ENCODE results near the gene BCL2L13.
"Not testable (repeated sequence)": the region's sequence is repeated elsewhere in the genome, so short reads cannot be mapped to it uniquely, and the experiment has no call there.

BCL2L13 gene

GRCh38 chr22:17637490-17638181 lies 921 bp upstream of the BCL2L13 start:
- H3K9ac ChIP-seq (ENCODE audit: low read length), result peak overlapping the region; percentile 99

GRCh38 chr22:17638182-17638431 lies 450 bp upstream of the BCL2L13 start:
- no peaks in the 10 kb centered on the region for H3K4me1 ChIP-seq (ENCODE audit: control insufficient read depth, low read depth, low read length)
- H2BK120ac ChIP-seq (ENCODE audit: low read depth, low read length), result no peak overlapping the region
- peak overlapping the region; percentile 100 for H3K4me2 ChIP-seq (ENCODE audit: low read length)
- peaks cover 7% of the 10 kb centered on the region for H3K79me2 ChIP-seq (ENCODE audit: control insufficient read depth, insufficient read depth, low read length)
- no peak overlapping the region for H2BK15ac ChIP-seq (replicated peaks; ENCODE audit: low read depth)
- H2AK5ac ChIP-seq (ENCODE audit: low read length), result peak overlapping the region; percentile 64
- H3K23ac ChIP-seq (ENCODE audit: low read length), result peak overlapping the region; percentile 82
- WGBS (ENCODE audit: extremely low coverage, insufficient coverage, low lambda C conversion rate), result no CpG with 5 or more reads among the region's 10 CpGs
- H3K56ac ChIP-seq (ENCODE audit: low read length), result peak overlapping the region; percentile 99
- no peak for DNase-seq
- H3K36me3 ChIP-seq (ENCODE audit: control insufficient read depth, insufficient read depth, low read length), result no peaks in the 10 kb centered on the region
- peak overlapping the region; percentile 7 for H3K18ac ChIP-seq (ENCODE audit: low read length)
- no peak overlapping the region for H3K4ac ChIP-seq (ENCODE audit: low read depth, low read length)
- H3K9ac ChIP-seq (ENCODE audit: low read length), result peak overlapping the region; percentile 99
- H3K4me3 ChIP-seq (ENCODE audit: low read length), result peak overlapping the region; percentile 92
- H4K5ac ChIP-seq (ENCODE audit: low read length), result no peak overlapping the region
- peak overlapping the region; percentile 94 for H2BK5ac ChIP-seq (ENCODE audit: low read length)
- no peaks in the 10 kb centered on the region for H3K27me3 ChIP-seq (ENCODE audit: insufficient read depth, low read length, poor library complexity)
- peaks cover 1% of the 10 kb centered on the region for H3K79me1 ChIP-seq (ENCODE audit: low read length)
- no peak overlapping the region for H4K8ac ChIP-seq (ENCODE audit: low read depth, low read length)
- H3K27ac ChIP-seq (ENCODE audit: low read depth, low read length), result peak overlapping the region; percentile 84

More at GRCh38 chr22:17637490-17638181, 921 bp upstream of the BCL2L13 start:
- peak overlapping the region; percentile 92 for H3K4me3 ChIP-seq (ENCODE audit: low read length)
- H3K4ac ChIP-seq (ENCODE audit: low read depth, low read length), result no peak overlapping the region
- DNase-seq, result no peak
- H4K8ac ChIP-seq (ENCODE audit: low read depth, low read length), result no peak overlapping the region
- no peak overlapping the region for H2AK5ac ChIP-seq (ENCODE audit: low read length)
- peaks cover 7% of the 10 kb centered on the region for H3K79me2 ChIP-seq (ENCODE audit: control insufficient read depth, insufficient read depth, low read length)
- WGBS (ENCODE audit: extremely low coverage, insufficient coverage, low lambda C conversion rate), result no CpG with 5 or more reads among the region's 10 CpGs
- H3K79me1 ChIP-seq (ENCODE audit: low read length), result peaks cover 1% of the 10 kb centered on the region
- H3K27ac ChIP-seq (ENCODE audit: low read depth, low read length), result peak overlapping the region; percentile 84
- peak overlapping the region; percentile 99 for H3K56ac ChIP-seq (ENCODE audit: low read length)
- H2BK5ac ChIP-seq (ENCODE audit: low read length), result no peak overlapping the region
- H3K18ac ChIP-seq (ENCODE audit: low read length), result no peak overlapping the region
- H3K23ac ChIP-seq (ENCODE audit: low read length), result no peak overlapping the region
- no peak overlapping the region for H2BK120ac ChIP-seq (ENCODE audit: low read depth, low read length)
- no peaks in the 10 kb centered on the region for H3K4me1 ChIP-seq (ENCODE audit: control insufficient read depth, low read depth, low read length)
- H4K5ac ChIP-seq (ENCODE audit: low read length), result no peak overlapping the region
- no peaks in the 10 kb centered on the region for H3K36me3 ChIP-seq (ENCODE audit: control insufficient read depth, insufficient read depth, low read length)
- no peaks in the 10 kb centered on the region for H3K27me3 ChIP-seq (ENCODE audit: insufficient read depth, low read length, poor library complexity)
- H2BK15ac ChIP-seq (replicated peaks; ENCODE audit: low read depth), result no peak overlapping the region
- peak overlapping the region; percentile 100 for H3K4me2 ChIP-seq (ENCODE audit: low read length)

- no peak overlapping the region for H2BK120ac ChIP-seq (ENCODE audit: low read depth, low read length)
- H3K79me1 ChIP-seq (ENCODE audit: low read length), result peaks cover 1% of the 10 kb centered on the region
- H3K18ac ChIP-seq (ENCODE audit: low read length), result peak overlapping the region; percentile 78
- H3K23ac ChIP-seq (ENCODE audit: low read length), result no peak overlapping the region
- H3K4me3 ChIP-seq (ENCODE audit: low read length), result peak overlapping the region; percentile 56
- peak overlapping the region; percentile 73 for H3K4me2 ChIP-seq (ENCODE audit: low read length)
- H3K4me1 ChIP-seq (ENCODE audit: control insufficient read depth, low read depth, low read length), result no peaks in the 10 kb centered on the region
- no CpG with 5 or more reads among the region's 8 CpGs for WGBS (ENCODE audit: extremely low coverage, insufficient coverage, low lambda C conversion rate)
- no peak overlapping the region for H2BK15ac ChIP-seq (replicated peaks; ENCODE audit: low read depth)
- peak; percentile 48 for DNase-seq
- H2AK5ac ChIP-seq (ENCODE audit: low read length), result no peak overlapping the region
- H2BK5ac ChIP-seq (ENCODE audit: low read length), result no peak overlapping the region
- no peak overlapping the region for H3K27ac ChIP-seq (ENCODE audit: low read depth, low read length)
- peak overlapping the region; percentile 93 for H3K9ac ChIP-seq (ENCODE audit: low read length)
- H4K8ac ChIP-seq (ENCODE audit: low read depth, low read length), result no peak overlapping the region
- no peaks in the 10 kb centered on the region for H3K27me3 ChIP-seq (ENCODE audit: insufficient read depth, low read length, poor library complexity)
- H3K79me2 ChIP-seq (ENCODE audit: control insufficient read depth, insufficient read depth, low read length), result peaks cover 7% of the 10 kb centered on the region
- peak overlapping the region; percentile 91 for H3K56ac ChIP-seq (ENCODE audit: low read length)
- no peaks in the 10 kb centered on the region for H3K36me3 ChIP-seq (ENCODE audit: control insufficient read depth, insufficient read depth, low read length)
- H3K4ac ChIP-seq (ENCODE audit: low read depth, low read length), result no peak overlapping the region
- H4K5ac ChIP-seq (ENCODE audit: low read length), result no peak overlapping the region
These were observed 737 bp downstream of the BCL2L13 start for GRCh38 chr22:17639247-17639741.

- no peak overlapping the region for H4K8ac ChIP-seq (ENCODE audit: low read depth, low read length)
- H2AK5ac ChIP-seq (ENCODE audit: low read length), result no peak overlapping the region
- DNase-seq, result no peak
- H2BK5ac ChIP-seq (ENCODE audit: low read length), result no peak overlapping the region
- no peaks in the 10 kb centered on the region for H3K36me3 ChIP-seq (ENCODE audit: control insufficient read depth, insufficient read depth, low read length)
- no peak overlapping the region for H4K5ac ChIP-seq (ENCODE audit: low read length)
- no peak overlapping the region for H3K4ac ChIP-seq (ENCODE audit: low read depth, low read length)
- H3K79me1 ChIP-seq (ENCODE audit: low read length), result peaks cover 1% of the 10 kb centered on the region
- no peak overlapping the region for H2BK15ac ChIP-seq (replicated peaks; ENCODE audit: low read depth)
- H3K4me1 ChIP-seq (ENCODE audit: control insufficient read depth, low read depth, low read length), result no peaks in the 10 kb centered on the region
- no peak overlapping the region for H3K56ac ChIP-seq (ENCODE audit: low read length)
- H3K18ac ChIP-seq (ENCODE audit: low read length), result no peak overlapping the region
- no peak overlapping the region for H3K4me2 ChIP-seq (ENCODE audit: low read length)
- no peak overlapping the region for H2BK120ac ChIP-seq (ENCODE audit: low read depth, low read length)
- no peaks in the 10 kb centered on the region for H3K27me3 ChIP-seq (ENCODE audit: insufficient read depth, low read length, poor library complexity)
- H3K4me3 ChIP-seq (ENCODE audit: low read length), result no peak overlapping the region
- H3K27ac ChIP-seq (ENCODE audit: low read depth, low read length), result no peak overlapping the region
- H3K23ac ChIP-seq (ENCODE audit: low read length), result no peak overlapping the region
- WGBS (ENCODE audit: extremely low coverage, insufficient coverage, low lambda C conversion rate), result no CpG with 5 or more reads among the region's 3 CpGs
- H3K9ac ChIP-seq (ENCODE audit: low read length), result no peak overlapping the region
- H3K79me2 ChIP-seq (ENCODE audit: control insufficient read depth, insufficient read depth, low read length), result peaks cover 7% of the 10 kb centered on the region
These were observed 2.7 kb downstream of the BCL2L13 start for GRCh38 chr22:17641269-17641668.

- H3K4me1 ChIP-seq (ENCODE audit: control insufficient read depth, low read depth, low read length); H3K36me3 ChIP-seq (ENCODE audit: control insufficient read depth, insufficient read depth, low read length); H3K4me3 ChIP-seq (ENCODE audit: low read length); H3K27me3 ChIP-seq (ENCODE audit: insufficient read depth, low read length, poor library complexity); H3K23ac ChIP-seq (ENCODE audit: low read length); H3K9ac ChIP-seq (ENCODE audit: low read length); H3K27ac ChIP-seq (ENCODE audit: low read depth, low read length); H3K79me2 ChIP-seq (ENCODE audit: control insufficient read depth, insufficient read depth, low read length); H3K18ac ChIP-seq (ENCODE audit: low read length); H2BK5ac ChIP-seq (ENCODE audit: low read length); H3K4me2 ChIP-seq (ENCODE audit: low read length); H4K8ac ChIP-seq (ENCODE audit: low read depth, low read length); H2AK5ac ChIP-seq (ENCODE audit: low read length); H2BK15ac ChIP-seq (replicated peaks; ENCODE audit: low read depth); H2BK120ac ChIP-seq (ENCODE audit: low read depth, low read length); H4K5ac ChIP-seq (ENCODE audit: low read length); H3K4ac ChIP-seq (ENCODE audit: low read depth, low read length); H3K56ac ChIP-seq (ENCODE audit: low read length); H3K79me1 ChIP-seq (ENCODE audit: low read length); DNase-seq: not testable (repeated sequence)
- no CpG with 5 or more reads among the region's 4 CpGs for WGBS (ENCODE audit: extremely low coverage, insufficient coverage, low lambda C conversion rate)
These were observed 3.8 kb downstream of the BCL2L13 start for GRCh38 chr22:17642357-17642756.

GRCh38 chr22:17647452-17647851 lies 8.9 kb downstream of the BCL2L13 start:
- H2BK15ac ChIP-seq (replicated peaks; ENCODE audit: low read depth), result no peak overlapping the region
- no CpG with 5 or more reads among the region's 5 CpGs for WGBS (ENCODE audit: extremely low coverage, insufficient coverage, low lambda C conversion rate)

More at GRCh38 chr22:17647452-17647851, 8.9 kb downstream of the BCL2L13 start:
- Histone ChIP-seq H2BK120ac (ENCODE audit: low read depth, low read length) (no peak overlapping the region), H2BK5ac (ENCODE audit: low read length) (no peak overlapping the region), H3K9ac (ENCODE audit: low read length) (no peak overlapping the region), H3K79me2 (ENCODE audit: control insufficient read depth, insufficient read depth, low read length) (no peaks in the 10 kb centered on the region), H3K18ac (ENCODE audit: low read length) (no peak overlapping the region), H4K8ac (ENCODE audit: low read depth, low read length) (no peak overlapping the region), H4K5ac (ENCODE audit: low read length) (no peak overlapping the region), H3K4ac (ENCODE audit: low read depth, low read length) (no peak overlapping the region), H3K36me3 (ENCODE audit: control insufficient read depth, insufficient read depth, low read length) (no peaks in the 10 kb centered on the region), H3K27me3 (ENCODE audit: insufficient read depth, low read length, poor library complexity) (no peaks in the 10 kb centered on the region), H3K79me1 (ENCODE audit: low read length) (no peaks in the 10 kb centered on the region), H3K23ac (ENCODE audit: low read length) (no peak overlapping the region), H3K27ac (ENCODE audit: low read depth, low read length) (no peak overlapping the region), H3K56ac (ENCODE audit: low read length) (no peak overlapping the region), H3K4me3 (ENCODE audit: low read length) (no peak overlapping the region), H3K4me2 (ENCODE audit: low read length) (no peak overlapping the region), H3K4me1 (ENCODE audit: control insufficient read depth, low read depth, low read length) (no peaks in the 10 kb centered on the region), H2AK5ac (ENCODE audit: low read length) (no peak overlapping the region)
- DNase-seq, result no peak
